Stimulated activated CD8-positive, alpha-beta memory T cell treated with anti-CD3 and anti-CD28 coated beads, Interleukin-15, amount 100 ng/mL, for 48 hours (primary cell): ENCODE measurements around the gene NDUFA8.
"Not testable (repeated sequence)": the region's sequence is repeated elsewhere in the genome, so short reads cannot be mapped to it uniquely, and the experiment has no call there.

Source experiments
- DNase-seq, 2 donors: peaks; one replicate each; pipeline ENCODE4 v3.0.0-alpha.2; 2020; ENCODE audit warnings: low read depth in 2 of 2

NDUFA8 gene

DNA sequence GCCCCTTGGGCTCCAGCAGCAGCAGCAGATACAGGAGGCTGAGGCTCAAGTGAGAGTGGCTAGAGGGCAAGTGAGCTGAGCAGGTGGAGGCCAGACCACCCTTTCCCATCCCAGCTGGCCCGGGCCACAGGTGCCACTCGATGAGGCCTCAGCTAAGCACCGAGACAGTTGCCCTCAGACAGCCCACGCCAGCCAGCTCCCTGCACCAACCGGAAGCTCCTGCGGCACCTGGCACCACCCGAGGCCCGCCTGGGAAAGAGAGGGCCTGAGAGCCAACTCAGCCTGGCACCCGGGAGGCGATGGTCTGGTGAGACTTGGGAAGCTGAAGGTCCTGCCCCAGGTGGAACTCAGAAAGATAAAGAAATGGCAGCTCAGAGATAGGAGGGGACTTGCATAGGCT is 38.2 kb downstream of the NDUFA8 start:
- DNase-seq = no peak

DNA sequence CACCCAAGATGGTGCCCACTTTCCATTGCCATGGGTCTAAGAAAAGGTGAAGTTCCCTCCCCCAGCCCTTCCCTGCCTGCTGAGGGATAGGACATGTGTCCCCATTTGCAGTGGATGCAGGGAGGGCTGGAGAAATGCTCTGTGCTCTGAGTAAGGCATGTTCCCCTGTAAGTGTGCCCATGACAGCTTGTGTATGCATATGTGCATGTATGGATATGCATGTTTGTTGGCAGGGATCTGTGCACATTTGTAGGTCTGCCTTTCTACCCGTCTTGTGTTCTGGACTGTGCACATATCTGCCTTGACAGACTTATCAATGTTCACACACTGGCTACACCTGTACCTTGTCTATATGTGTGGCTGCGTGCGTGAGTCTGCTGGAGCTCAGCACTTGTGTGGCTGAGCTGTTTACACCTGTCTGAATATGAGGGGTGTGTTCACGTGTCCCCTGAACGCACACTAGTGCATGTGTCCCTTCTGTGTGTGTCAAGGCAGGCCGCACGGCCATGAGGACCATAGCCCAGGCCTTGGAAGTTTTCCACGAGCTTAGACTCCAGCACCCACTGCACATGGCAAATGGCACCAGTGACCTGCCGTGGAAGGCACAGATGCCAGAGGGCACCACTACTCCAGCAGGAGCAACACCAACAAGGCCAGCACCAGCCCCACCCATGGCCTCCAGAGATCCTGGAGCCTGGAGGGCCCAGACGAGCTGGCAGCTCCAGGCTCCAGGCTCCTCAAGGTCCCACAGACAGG is 39.1 kb downstream of the NDUFA8 start:
- DNase-seq = no peak

DNA sequence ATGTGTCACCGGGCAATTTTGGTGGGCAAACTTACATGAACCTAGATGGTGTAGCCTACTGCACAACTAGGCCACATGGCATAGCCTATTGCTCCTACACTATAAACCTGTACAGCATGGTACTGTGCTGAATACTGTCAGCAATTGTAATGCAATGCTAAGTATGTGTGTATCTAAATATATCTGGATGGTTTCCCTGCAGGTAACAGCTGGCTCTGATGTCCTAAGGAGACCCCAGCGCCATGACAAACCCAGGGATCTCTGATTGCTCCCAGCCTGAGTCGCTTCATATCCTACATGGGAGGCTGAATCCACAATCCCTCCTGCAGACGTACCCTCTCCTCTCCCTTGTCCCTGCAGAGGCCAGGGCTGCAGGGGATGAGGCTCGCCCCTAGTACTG is 39.9 kb downstream of the NDUFA8 start:
- DNase-seq = no peak

DNA sequence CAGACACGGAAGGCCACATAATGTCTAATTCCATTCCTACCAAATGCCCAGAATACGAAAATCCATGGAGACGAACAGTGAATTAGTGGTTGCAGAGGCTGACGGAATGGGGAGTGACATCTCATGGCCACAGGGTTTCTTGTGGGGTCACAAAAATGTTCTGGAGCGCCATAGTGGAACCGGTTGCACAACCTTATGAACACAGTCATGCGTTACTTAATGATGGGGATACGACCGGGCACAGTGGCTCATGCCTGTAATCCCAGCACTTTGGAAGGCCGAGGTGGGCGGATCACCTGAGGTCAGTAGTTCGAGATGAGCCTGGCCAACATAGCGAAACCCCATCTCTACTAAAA is 40.4 kb downstream of the NDUFA8 start:
- DNase-seq = no peak

DNA sequence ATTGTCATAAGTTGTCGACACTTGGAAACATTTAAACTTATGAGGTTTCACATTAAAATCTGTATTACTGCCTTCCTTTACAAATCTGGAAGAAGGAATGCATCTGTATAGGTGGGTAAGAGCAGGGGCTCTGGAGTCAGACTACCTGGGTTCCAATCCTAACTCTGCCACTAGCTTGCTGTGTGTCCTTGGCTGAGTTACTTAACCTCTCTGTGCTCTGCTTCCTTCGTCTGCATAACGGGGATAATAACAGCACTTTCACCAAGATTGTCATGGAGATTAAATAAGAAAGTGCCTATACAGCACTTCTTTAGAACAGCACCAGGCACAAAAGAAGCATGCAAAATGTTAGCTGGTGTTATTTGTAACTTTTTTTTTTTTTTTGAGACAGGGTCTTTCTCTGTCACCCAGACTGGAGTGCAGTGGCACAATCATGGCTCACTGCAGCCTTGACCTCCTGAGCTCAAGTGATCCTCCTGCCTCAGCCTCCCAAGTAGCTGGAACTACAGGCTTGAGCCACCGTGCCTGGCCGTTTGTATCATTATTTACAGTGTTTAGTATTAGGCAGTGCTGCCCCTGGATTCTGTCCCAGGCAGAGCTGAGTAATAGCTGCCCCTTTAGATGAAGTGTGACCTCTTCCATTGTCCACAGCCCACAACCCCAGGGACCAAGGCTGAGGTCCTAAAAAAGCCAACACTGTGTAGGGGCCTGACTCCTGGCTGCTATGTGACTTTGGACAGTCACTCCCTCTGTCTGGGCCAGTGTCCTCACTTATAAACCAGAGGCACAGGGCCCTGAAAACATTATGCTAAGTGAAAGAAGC is 41.0 kb downstream of the NDUFA8 start:
- DNase-seq = no peak

DNA sequence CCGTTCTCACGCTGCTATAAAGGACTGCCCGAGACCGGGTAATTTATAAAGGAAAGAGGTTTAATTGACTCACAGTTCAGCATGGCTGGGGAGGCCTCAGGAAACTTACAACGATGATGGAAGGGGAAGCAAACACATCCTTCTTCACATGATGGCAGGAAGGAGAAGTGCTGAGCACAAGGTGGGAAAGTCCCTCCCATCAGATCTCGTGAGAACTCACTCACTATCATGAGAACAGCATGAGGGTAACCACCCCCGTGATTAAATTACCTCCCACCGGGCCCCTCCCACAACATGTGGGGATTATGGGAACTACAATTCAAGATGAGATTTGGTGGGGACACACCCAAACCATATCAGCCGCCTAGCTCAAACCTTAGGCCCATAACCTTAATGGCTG is 42.3 kb downstream of the NDUFA8 start:
- DNase-seq = not testable (repeated sequence)

DNA sequence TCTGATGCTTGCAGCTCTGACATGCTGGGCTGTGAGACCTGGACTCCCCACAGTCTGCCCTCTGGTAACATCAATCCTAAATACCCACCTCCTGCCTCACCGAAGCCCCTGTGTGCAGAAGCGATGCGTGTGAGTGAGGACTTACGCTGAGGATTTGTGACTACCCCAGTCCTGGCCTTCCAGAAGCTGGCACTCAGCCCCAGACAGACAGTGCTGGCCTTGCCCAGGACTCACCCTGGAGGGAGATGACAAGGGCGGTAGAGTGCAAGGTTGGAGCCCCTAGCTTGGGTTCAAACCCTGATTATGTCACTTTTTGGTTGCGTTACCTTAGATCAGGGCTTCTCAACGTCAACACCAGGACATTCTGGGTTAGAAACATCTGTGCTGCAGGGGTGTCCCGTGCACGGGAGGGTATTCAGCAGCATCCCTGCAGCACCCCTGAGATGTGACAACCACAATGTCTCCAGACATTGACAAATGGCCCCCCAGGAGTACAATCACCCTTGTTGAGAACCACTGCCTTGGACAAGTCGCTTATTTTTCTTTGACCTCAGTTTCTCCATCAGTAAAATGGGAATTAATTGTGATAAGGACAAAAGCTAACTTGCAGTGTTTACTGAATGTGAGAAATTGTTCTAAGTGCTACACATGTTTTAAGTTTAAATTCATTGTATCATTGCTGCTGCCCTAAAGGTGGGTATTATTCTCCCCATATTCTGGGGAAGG is 43.0 kb downstream of the NDUFA8 start:
- no peak for DNase-seq

DNA sequence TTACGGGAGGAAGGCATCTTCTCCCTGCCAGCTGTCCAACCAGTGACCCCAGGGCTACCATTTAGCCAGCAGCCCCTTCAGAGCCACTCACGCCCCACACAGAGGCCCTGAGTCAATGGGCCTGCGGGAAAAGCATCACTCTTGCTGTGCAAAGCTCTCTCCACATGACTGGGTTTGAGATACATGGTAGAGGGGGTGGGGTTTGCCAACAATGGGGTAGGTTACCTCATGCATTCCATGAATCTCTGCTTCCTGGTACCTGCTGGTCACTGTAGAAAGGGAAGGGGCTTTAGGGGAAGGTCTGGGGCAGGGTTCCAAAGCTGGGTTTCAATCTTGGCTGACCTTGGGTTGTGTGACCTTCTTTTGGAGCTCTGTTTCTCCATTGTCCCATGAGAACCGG is 43.5 kb downstream of the NDUFA8 start:
- no peak for DNase-seq

DNA sequence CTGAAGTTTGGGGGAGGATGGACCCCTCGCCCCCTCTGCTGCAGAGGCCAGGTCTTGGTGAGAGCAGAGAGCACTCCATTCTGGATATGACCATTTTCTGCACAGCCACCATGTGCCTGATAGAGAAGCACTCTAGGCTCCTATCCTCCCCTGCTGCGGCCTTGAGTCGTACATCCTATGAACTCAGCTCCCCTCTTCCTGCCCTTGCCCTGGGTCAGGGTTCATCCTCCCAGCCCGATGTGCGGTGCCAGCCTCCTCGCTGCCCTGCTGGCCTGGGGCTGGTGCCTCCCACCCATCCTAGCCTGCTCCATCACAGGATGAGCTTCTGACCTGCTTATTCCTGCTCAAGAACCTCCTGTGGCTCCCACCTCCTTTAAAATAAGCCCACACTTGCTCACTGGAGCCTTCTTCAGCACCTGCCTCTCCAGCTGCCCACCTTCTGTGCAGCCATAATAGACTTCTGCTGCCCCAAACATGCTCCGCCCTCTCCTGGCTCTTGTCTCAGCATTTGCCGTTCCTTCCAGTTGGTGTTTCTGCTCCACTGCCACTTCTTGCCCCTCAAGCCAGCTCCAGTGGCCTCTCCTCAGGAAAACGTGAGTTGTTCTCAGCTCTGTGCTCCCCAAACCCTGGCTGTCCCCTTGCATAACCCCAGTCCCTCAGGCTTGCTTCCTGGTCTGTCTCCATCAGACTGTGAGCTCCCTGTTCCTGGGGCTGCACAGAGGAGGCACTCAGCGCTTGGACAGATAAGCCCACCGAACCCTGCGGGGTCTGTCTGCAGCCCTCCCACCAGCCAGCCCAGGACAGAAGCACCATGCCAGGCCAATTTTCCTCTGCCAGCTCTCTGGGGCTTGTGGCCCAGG is 44.2 kb downstream of the NDUFA8 start:
- DNase-seq = no peak

DNA sequence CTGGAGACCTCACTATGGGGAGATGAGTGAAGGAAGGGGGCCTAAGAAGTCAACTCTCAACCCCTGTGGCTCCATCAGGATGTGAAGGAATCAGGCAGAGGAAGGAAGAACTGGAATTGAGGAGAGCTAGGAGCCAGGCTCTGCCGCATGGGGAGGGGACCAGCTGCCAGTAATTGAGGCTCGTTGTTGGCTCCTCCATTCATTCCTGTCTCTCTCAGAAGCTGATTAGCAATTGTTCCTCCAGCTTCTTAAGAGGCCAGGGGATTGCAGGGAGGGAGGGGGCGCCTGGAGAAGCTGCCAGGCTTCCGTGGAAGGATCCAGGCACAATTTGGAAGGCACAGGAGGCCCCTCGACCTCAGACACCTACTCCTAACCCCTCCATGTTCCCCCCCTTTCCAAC is 46.0 kb downstream of the NDUFA8 start:
- DNase-seq = no peak

DNA sequence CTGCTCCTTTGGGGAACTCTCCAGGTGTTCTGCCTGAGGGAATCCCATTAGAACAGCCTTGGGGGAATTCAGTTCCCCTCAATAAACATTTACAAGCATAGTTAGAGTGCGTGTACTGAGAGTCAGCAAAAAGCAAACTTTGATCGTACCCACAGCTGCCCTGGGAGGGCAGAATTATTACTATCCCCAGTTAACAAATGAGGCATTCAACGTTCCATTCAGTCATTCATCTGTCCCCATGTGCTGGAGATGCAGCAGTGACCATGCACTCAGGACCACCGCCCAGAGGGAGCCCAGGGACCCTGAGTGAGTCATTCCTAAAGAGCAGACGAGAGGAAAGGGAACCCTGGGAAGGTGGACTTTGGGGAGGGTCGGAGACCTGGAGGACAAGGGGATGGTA is 47.3 kb downstream of the NDUFA8 start:
- DNase-seq = no peak

DNA sequence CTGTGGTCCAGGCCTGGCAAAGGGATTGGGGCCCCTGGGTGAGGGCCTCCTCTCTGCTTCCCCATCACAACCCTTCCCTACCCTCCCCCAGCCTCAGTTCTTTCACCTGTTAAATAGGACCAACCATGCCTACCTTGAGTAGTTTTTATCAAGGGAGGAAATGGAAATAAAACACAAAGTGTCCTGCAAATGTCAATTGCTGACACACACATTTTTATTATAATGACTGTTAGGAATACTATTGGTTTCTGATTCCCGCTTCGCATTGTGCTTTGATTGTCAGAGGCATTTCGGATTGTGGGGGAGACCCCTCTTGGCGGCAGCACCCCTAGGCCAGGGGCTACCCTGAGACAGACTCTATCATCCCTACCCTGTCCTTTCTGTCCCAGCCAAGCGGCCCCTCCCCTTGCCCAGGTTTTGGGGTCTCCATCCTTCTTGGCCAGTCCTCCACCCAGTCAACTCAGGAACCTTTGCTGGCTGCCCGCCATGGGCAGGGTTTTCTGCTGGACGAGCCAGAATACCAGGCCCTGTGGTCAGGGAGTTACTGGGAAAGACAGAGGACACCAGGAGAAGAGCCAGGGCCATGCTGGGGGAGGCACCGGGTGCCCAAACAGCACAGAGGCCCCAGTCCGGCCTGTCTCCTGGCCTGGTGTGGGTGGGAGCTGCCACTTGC is 48.0 kb downstream of the NDUFA8 start:
- no peak for DNase-seq

DNA sequence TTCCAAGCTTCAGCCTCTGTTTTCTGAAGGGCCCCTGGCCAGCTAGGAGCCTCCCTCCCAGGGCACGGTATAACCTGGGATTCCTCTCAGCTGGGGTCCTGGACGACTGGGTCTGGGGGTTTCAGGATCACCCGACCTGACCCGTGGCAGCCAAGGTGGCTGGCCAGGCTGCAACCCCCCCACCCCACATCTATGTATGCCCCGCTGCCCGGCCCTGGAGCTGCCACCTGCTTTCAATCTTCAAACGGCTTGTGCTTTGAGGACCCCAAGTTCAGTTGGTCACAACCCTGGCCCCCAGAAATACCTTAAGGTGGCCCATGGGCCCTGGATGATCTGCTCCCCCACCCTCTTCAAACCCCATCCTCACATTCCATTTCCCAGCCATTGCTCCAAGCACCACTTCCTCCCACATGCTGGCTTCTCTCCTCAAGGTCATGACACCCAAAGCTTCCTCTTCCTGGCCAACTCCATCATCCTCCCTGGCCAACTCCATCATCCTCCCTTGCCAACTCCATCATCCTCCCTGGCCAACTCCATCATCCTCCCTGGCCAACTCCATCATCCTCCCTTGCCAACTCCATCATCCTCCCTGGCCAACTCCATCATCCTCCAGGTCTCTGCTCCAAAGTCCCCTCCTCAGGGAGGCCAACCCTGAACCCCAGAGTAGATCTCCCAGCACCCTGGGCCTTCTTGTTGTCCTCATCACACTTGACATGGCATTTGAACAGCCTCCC is 49.3 kb downstream of the NDUFA8 start:
- no peak for DNase-seq

DNA sequence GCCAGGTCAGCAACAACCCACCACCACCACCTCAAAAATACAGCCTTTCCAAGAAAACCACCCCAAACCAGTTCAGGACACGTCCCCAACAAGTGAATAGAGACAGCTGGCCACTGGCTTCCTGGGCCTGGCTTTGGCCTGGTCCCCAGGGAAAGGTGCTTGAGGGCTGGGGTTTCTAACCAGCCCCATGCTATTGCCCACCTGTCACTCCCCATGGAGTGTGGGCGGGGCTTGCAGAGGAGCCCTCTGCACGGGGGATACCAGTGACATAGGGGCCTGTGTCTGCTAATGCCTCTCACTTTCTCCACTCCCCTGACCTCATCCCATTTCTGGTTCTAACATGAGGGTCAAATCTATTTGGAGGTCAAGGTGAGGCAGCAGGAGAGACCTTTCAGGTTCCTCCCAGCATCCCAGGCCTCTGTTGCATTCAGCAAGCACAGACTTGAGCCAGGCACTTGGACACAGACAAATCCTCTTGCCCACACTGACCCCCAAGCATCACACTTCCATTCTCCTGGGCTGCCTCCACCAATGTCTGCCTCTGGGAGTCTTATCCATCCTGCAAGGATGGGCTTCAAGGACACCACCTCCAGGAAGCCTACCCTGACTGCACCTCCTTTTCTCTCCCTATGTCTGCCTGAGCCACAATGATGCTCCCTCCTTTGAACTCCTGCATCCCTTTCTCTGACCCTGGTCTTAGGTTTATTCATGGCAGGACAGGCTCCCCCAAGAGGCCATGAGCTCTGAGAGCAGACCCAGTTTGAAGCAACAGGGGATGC is 50.4 kb downstream of the NDUFA8 start:
- DNase-seq = no peak

DNA sequence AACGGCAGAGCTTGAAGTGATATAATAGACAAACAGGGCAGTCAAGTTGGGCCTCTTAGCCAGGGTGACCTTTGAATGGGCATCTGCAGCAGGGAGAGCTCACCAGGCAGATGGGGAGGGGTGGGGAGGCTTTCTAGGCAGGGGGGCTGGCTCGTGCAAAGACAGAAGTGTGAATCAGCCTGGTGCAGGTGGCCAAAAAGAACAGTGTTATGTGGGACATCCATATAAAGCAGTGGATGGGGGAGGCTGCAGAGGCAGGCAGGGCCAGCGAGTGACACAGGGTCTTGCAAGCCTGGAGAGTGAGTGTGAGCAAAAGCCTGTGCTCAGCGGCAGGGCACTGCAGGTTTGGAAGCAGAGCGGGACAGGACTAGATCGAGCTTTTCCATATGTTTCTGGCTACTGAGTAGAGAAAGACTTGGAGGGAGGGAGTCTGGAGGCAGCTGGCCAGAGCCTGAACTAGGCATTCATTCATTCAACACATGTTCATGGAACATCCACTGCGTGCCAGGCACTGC is 52.2 kb downstream of the NDUFA8 start:
- DNase-seq = no peak

DNA sequence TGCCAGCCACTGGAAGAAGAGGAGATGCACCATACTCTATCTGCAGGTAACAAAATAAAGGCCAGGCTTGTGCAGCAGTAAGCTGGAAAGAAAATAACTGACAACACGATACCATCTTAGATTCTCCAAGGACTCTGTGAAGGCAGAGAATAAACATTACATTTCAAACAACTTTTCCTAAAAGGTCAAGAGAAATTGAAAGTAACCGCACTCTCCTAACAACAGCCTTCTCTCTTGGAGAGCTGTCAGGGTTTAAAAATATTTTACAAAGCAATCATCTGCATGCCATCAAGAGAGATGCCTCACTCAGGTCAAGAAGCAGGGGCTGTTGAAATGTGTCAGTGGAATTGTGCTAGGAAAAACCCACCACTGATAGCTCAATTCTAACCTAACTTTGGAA is 53.0 kb downstream of the NDUFA8 start:
- no peak for DNase-seq

DNA sequence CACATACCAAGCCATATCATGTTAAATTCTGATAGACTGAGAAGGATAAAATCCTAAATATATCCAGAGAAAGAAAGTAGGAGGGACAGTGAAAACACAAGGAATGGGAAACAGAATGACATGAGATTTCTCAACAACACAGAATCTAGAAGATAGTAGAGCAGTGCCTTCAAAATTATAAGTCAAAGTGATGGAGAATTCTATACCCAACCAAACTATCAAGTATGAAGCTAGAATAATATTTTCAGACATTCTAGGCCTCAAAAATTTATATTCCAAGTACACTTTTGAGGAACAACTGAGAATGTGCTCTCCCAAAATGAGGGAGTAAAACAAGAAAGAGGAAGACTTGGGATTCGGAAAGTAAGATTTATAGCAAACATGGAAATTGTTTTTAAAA is 55.6 kb downstream of the NDUFA8 start:
- no peak for DNase-seq

DNA sequence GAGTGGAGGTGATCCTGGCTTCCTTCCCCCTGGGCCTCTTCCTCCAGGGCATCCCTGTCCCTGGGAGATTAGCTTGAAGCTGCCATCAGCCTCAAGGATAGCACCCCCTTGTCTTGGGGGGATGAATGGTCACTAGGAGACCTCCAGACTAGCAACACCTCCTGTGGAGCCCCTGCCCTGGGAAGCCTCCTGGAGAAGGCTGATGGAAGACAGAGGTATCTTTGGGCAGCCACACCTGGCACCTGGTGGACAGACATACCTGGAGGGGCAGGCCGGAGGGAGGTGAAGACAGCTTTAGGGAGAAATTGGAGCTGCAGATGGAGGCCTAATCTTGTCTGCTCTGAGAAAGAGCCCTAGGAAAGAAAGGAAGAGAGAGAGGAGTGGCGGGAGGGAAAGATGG is 57.4 kb downstream of the NDUFA8 start:
- DNase-seq = no peak

DNA sequence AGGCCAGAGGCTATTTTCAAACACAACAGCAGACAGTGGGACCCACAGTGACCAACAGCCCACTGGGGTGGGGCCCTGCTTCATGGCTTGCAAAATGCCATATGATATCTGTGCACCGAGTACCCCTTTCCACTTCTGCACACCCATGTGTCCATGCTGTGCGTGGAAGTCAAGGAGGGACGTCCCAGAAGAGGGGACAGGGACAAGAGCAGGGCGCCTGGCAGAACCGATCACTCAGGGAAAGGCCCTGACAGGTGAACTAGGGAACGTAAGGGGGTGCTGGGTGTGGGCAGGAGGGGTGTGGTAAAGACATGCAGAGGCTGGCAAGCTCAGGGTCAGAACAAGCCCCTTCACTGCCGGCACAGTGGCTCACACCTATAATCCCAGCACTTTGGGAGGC is 58.8 kb downstream of the NDUFA8 start:
- DNase-seq = no peak
